ENCODE data around the gene ENTPD1.

GRCh38 chr10:95742485-95742884, 13.5 kb upstream of the ENTPD1 start:
- TF ChIP-seq CTCF (IDR thresholded peaks at IDR 0.05; ENCODE audit: insufficient read depth, low read depth, low read length) (no peak), EZH2 (IDR thresholded peaks at IDR 0.05; ENCODE audit: insufficient read depth, low read length) (no peak)
